AG09319 (cell line): Measurements from ENCODE around the gene WTAP.

Source experiments
- DNase-seq: peaks from one replicate; pipeline ENCODE4 v3.0.0-alpha.2; 2010; ENCODE audit warnings: low read depth; ENCODE audit errors: extremely low read depth
- TF ChIP-seq, protein P1 (sequence below): IDR thresholded peaks from 2 replicates; pipeline ENCODE4 v1.5.1; 2011; ENCODE audit warnings: low read depth, mild to moderate bottlenecking, inconsistent platforms, low read length, moderate library complexity

Gene WTAP

DNA sequence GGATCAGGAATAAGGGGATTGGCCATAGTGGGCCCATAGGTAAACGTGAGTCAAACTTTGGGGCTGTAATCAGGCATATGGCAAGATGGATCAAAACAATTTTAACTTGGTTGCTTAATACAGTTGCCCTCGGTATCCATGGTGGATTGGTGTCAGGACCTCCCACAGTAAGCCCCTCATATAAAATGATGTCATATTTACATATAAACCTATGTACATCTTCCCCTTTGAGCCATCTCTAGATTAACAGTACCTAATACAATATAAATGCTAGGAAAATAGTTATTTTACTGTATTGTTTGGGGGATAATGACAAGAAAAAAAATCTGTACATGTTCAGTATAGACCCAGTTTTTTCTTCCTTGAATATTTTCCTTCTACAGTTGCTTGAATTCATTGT, 27.1 kb downstream of the WTAP start:
- DNase-seq = no peak
- TF ChIP-seq, protein P1, sequence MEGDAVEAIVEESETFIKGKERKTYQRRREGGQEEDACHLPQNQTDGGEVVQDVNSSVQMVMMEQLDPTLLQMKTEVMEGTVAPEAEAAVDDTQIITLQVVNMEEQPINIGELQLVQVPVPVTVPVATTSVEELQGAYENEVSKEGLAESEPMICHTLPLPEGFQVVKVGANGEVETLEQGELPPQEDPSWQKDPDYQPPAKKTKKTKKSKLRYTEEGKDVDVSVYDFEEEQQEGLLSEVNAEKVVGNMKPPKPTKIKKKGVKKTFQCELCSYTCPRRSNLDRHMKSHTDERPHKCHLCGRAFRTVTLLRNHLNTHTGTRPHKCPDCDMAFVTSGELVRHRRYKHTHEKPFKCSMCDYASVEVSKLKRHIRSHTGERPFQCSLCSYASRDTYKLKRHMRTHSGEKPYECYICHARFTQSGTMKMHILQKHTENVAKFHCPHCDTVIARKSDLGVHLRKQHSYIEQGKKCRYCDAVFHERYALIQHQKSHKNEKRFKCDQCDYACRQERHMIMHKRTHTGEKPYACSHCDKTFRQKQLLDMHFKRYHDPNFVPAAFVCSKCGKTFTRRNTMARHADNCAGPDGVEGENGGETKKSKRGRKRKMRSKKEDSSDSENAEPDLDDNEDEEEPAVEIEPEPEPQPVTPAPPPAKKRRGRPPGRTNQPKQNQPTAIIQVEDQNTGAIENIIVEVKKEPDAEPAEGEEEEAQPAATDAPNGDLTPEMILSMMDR = no peak

DNA sequence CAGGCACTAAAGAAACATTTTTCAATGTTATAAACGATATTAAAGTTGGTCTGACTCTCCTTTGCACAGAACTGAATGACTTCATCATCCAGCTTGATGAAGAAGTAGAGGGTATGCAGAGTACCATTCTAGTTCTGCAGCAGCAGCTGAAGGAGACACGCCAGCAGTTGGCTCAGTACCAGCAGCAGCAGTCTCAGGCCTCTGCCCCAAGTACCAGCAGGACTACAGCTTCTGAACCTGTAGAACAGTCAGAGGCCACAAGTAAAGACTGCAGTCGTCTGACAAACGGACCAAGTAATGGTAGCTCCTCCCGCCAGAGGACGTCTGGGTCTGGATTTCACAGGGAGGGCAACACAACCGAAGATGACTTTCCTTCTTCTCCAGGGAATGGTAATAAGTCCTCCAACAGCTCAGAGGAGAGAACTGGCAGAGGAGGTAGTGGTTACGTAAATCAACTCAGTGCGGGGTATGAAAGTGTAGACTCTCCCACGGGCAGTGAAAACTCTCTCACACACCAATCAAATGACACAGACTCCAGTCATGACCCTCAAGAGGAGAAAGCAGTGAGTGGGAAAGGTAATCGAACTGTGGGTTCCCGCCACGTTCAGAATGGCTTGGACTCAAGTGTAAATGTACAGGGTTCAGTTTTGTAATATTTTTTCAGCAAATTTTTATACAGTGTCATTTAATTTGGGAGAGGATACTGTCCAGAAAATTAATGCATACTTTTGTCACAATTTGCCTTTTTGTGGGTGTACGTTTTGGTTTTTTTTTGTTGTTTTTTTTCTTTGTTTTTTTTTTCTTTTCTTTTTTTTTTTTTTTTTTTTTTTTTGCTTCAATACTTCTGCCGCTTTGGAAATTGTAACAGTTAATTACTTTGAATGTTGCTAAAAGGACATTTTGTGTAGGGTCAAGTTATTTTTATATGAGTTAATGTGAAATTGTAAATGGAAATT, 27.9 kb downstream of the WTAP start:
- no peak for DNase-seq
- TF ChIP-seq, protein P1 = no peak

DNA sequence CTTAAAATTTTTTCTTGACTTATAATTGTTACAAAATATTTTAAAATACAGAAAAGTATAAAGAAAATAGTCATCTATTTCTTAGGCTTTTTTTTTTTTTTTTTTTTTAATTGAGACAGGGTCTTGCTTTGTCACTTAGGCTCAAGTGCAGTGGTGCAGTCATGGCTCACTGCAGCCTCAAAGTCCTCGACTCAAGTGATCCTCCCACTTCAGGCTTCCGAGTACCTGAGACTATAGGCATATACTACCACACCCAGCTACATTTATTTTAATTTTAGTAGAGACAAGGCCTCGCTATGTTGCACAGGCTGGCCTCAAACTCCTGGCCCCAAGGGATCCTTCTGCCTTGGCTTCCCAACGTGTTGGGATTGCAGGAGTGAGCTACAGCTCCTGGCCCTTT, 29.2 kb downstream of the WTAP start:
- TF ChIP-seq, protein P1 = no peak
- no peak for DNase-seq

DNA sequence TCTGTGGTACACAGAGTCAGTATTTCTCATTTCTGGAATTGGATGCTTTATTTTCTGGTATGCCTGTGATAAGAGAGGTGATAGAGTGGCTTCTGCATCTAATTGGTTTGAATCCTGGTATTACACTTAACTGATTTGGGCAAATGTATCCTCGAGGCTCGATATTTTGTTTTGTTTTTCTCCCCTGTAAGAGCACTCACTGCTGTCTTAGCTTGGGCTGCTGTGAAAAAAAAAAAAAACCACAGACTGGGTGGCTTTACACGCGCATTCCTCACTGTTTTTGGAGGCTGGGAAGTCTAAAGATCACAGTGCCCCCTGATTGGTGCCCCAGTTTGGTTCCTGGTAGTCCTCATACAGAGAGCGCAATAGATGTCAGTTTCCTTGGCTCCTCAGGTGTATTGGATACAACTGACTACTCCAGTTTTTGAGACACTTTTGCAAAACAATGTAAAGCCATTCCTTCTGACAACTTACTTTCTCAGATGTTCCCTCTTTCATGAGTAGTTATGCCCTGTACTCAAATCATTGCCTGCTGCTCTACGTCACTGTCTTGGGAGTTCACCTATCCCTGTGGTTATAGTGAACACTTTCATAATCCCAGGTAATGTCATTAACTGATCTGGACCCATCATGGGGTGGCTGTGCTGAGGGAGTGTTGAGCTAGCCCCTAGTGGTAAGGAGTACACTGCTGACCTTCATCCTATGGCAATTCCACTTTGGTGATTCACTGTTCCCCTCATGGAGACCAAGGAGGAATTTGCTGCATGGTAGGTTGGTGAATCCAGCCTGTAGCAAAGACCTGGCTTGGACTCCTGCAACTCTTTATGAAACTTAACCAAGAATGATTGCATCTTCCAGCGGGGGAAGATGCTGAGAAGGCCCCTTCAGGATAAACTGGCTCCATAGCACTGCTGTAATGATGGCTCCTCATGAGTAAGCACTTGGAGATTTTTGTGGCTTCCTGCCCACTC, 31.0 kb downstream of the WTAP start:
- TF ChIP-seq, protein P1 = no peak
- DNase-seq = no peak

DNA sequence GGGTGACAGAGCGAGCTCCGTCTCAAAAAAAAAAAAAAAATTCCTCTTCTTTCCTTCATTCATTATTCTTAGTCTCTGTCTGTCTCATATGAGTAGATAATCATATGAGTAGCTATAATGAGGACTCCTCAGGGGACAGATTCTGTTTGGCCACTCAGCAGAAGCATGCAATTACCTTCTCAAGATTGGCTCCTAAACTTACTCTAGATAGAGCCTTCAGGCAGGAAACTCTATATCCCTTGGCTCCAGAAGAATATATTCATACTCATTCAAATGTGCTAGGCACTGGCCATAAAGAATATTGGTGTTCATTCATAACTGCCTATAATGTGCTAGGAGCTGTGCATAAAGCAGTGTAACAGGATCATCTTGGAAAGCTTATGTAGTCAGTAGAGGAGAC, 32.3 kb downstream of the WTAP start:
- no peak for DNase-seq
- TF ChIP-seq, protein P1 = no peak

DNA sequence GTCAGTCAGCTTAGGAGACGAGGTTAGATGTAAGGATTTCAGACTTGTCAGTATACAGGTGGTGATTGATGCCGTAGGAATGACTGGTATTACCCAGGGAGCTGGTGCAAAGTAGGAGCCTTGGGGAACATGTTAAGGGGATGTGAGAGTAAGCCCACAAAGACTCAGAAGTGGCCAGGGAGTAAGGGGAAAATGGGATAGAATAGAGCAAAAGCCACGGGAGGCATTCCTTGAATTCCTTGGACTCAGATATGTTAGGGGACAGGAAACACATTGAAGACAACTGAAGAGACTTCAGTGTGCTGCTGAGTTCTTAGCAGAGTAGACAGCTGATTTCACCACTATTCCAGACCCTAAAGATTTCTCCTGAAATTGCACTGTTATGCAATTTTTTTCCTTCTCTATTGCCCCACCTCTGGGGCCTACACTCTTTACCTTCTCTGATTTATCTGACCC, 33.3 kb downstream of the WTAP start:
- TF ChIP-seq, protein P1 = no peak
- DNase-seq = no peak
